Testis (tissue), 3 donors: ENCODE data around the gene KCNAB1. TPM values are rescaled to one million over a fixed set of nuclear protein-coding genes. Genes with fewer than 3 reads are reported as not detected.

Experiments used
- DNase-seq: peaks from one replicate; pipeline ENCODE4 v3.0.0-alpha.2; 2019
- H3K27ac ChIP-seq, 2 donors: fragments of 200-600 bp; sonication (generic); one replicate each; pipeline ENCODE4 v1.5.1; 2019
- H3K27me3 ChIP-seq: fragments of 200-600 bp; sonication (generic); one replicate; pipeline ENCODE4 v1.5.1; 2019
- H3K36me3 ChIP-seq: fragments of 200-600 bp; sonication (generic); one replicate; pipeline ENCODE4 v1.5.1; 2017; ENCODE audit warnings: low read depth; ENCODE audit errors: missing control alignments
- H3K4me1 ChIP-seq: fragments of 200-600 bp; sonication (generic); one replicate; pipeline ENCODE4 v1.5.1; 2019
- H3K4me3 ChIP-seq, 2 donors: fragments of 200-600 bp; sonication (generic); one replicate each; pipeline ENCODE4 v1.5.1; 2017 to 2019
- H3K9me3 ChIP-seq: fragments of 200-600 bp; sonication (generic); one replicate; pipeline ENCODE4 v1.5.1; 2017
- POLR2A ChIP-seq: fragments of 450-650 bp; IDR thresholded peaks from one replicate; pipeline ENCODE4 v1.6.1; 2017; ENCODE audit warnings: antibody characterized with exemption, mild to moderate bottlenecking, moderate library complexity
- WGBS, 2 donors: methylation state at CpG; one replicate each; pipeline ENCODE4 v1.1.5; 2018; 5-methylcytosine and 5-hydroxymethylcytosine counted together
- intact Hi-C: fragments of 100-400 bp; cut with DNase I; formaldehyde crosslinking; loops from one replicate; pipeline ENCODE4 v1.15.1; 2023; ENCODE audit warnings: low total_unique reads
- polyA plus RNA-seq: library from polyadenylated mRNA; stranded (reverse); fragments of 350-450 nt; fragmentation: Illumina TruSeq; extraction: RNeasy Lipid Tissue Mini Kit (QIAGEN cat#74804); gene quantifications from one replicate; pipeline ENCODE4 v1.2.3, GENCODE V29; 2014; ENCODE audit warnings: low read depth, low replicate concordance; ENCODE audit not compliant: insufficient read depth
- total RNA-seq, 2 donors: library from RNA; depleted of rRNA; stranded (reverse); fragments of >200 nt; gene quantifications; one replicate each; pipeline ENCODE4 v1.2.3, GENCODE V29; 2016
- TF ChIP-seq, protein P1 (sequence below), 3 experiments: fragments of 450-650 bp in 2 of 3; fragments of 200-600 bp in 1 of 3; sonication (generic) in 1 of 3; IDR thresholded peaks; one replicate each; pipeline ENCODE4 v1.5.1; 2016 to 2019; ENCODE audit warnings: antibody characterized with exemption in 3 of 3, mild to moderate bottlenecking in 2 of 3, moderate library complexity in 1 of 3

The KCNAB1 gene
- total and polyA plus RNA-seq, 3 donors from 2014 or later = 3.8 to 8.9 (median 5.7) TPM

- no peaks in the 10 kb centered on the region for H3K4me1 ChIP-seq
- H3K9me3 ChIP-seq = no peaks in the 10 kb centered on the region
- WGBS, 2 donors = 91 to 97% methylated on average over 6 of the region's 6 CpGs
- H3K4me3 ChIP-seq = no peak overlapping the region
- TF ChIP-seq, protein P1, sequence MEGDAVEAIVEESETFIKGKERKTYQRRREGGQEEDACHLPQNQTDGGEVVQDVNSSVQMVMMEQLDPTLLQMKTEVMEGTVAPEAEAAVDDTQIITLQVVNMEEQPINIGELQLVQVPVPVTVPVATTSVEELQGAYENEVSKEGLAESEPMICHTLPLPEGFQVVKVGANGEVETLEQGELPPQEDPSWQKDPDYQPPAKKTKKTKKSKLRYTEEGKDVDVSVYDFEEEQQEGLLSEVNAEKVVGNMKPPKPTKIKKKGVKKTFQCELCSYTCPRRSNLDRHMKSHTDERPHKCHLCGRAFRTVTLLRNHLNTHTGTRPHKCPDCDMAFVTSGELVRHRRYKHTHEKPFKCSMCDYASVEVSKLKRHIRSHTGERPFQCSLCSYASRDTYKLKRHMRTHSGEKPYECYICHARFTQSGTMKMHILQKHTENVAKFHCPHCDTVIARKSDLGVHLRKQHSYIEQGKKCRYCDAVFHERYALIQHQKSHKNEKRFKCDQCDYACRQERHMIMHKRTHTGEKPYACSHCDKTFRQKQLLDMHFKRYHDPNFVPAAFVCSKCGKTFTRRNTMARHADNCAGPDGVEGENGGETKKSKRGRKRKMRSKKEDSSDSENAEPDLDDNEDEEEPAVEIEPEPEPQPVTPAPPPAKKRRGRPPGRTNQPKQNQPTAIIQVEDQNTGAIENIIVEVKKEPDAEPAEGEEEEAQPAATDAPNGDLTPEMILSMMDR (IDR thresholded peaks at IDR 0.05) = no peak
- TF ChIP-seq POLR2A = no peak
- no peaks in the 10 kb centered on the region for H3K36me3 ChIP-seq
- H3K27me3 ChIP-seq = no peaks in the 10 kb centered on the region
- no peak for DNase-seq
- no peak overlapping the region for H3K27ac ChIP-seq
- intact Hi-C loops = no loop called here
Measured at GRCh38 chr3:156351783-156352182, 231.4 kb downstream of the KCNAB1 start.

- no peaks in the 10 kb centered on the region for H3K36me3 ChIP-seq
- TF ChIP-seq POLR2A = no peak
- TF ChIP-seq, protein P1 (IDR thresholded peaks at IDR 0.05) = no peak
- no peak overlapping the region for H3K27ac ChIP-seq
- 73 to 100% methylated on average over 2 of the region's 2 CpGs for WGBS, 2 donors
- intact Hi-C loops = no loop called here
- H3K27me3 ChIP-seq = no peaks in the 10 kb centered on the region
- H3K4me1 ChIP-seq = no peaks in the 10 kb centered on the region
- H3K4me3 ChIP-seq = no peak overlapping the region
- DNase-seq = no peak
- no peaks in the 10 kb centered on the region for H3K9me3 ChIP-seq
Measured at GRCh38 chr3:156352728-156353127, 232.3 kb downstream of the KCNAB1 start.

DNA sequence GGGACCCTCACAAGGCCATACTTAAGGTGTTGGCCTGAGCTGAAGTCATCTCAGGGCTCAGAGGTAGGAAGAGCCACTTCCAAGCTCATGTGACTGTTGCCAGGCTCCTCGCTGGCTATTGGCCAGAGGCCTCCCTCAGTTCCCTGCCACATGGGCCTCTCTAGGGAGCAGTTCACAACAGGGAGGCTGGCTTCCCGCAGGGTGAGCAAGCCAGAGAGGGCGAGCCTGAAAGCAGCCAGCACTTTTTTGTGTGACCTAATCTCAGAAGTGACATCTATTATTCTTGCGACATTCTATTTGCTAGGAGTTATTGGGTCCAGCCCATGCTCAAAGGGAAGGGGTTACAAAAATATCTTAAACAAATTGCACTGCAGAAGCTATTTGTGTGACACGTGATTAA lies 233.2 kb downstream of the KCNAB1 start:
- no peak overlapping the region for H3K4me3 ChIP-seq
- H3K36me3 ChIP-seq = no peaks in the 10 kb centered on the region
- no peaks in the 10 kb centered on the region for H3K4me1 ChIP-seq
- H3K9me3 ChIP-seq = no peaks in the 10 kb centered on the region
- intact Hi-C loops = no loop called here
- WGBS, 2 donors = 91 to 100% methylated on average over 5 of the region's 5 CpGs
- no peak for TF ChIP-seq POLR2A
- TF ChIP-seq, protein P1 (IDR thresholded peaks at IDR 0.05) = no peak
- H3K27ac ChIP-seq = no peak overlapping the region
- no peaks in the 10 kb centered on the region for H3K27me3 ChIP-seq
- DNase-seq = no peak

DNA sequence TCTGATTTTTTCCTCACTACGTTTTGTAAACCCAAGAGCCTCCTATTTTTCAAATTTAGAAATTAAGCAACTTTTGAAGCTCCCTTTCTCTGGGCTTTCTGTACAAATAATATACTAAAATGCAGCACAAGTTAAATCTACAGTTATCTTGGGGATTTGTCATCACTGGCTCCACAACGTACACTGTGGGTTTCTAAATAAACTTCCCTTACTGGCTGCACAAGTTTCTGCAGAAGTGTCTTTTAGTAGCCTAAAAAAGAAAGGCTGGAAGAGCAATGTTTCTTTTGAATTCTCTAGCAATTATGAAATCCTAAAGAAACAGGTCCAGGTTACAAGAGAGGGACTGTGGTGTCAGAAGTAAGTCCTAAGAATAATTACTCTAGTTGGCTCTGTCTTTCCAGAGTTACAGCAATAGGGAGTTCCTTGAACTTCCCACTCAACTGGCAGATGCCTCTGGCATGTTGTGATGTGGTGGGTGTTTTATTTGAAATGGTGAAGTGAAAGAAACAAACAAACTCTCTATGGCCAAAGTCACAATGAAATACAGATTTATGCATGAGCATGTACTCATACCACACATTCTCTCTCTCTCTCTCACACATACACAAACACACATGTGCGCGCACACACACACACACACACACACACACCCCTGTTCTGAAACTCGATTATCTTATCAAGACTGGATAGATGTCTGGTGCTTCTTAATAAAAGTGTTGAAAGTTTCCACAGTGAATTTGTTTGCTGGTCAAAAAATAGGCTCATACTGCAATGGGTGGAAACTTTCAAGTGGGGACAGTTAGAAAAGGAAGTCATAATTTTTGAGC lies 236.4 kb downstream of the KCNAB1 start:
- H3K36me3 ChIP-seq = no peaks in the 10 kb centered on the region
- no peaks in the 10 kb centered on the region for H3K9me3 ChIP-seq
- 72% methylated on average over 5 of the region's 5 CpGs for WGBS, 2 donors
- intact Hi-C loops = no loop called here
- DNase-seq = no peak
- no peaks in the 10 kb centered on the region for H3K27me3 ChIP-seq
- H3K4me1 ChIP-seq = no peaks in the 10 kb centered on the region
- H3K4me3 ChIP-seq = no peak overlapping the region
- H3K27ac ChIP-seq = no peak overlapping the region
- TF ChIP-seq POLR2A = no peak
- TF ChIP-seq, protein P1 (IDR thresholded peaks at IDR 0.05) = no peak

DNA sequence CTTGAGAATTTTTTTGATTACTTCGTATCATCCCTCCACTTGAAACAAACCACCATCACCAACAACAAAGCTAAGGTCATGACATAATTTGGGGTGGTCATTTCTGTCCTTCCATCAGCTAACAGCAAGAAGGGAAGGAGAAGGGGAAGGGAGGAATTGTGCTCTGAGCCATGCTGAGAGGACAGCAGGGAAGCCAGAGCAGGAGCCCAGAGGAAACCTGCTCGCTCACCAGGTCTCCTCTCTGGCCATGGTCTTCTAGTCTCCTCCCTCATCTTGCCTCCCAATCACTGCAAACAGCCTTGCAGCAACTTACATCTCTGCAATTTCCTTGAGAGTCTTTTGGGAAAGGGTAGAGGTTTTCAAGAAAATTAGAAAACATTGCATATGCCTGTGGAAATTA lies 237.9 kb downstream of the KCNAB1 start:
- Histone ChIP-seq H3K27ac (no peak overlapping the region), H3K9me3 (no peaks in the 10 kb centered on the region), H3K4me1 (no peaks in the 10 kb centered on the region), H3K36me3 (no peaks in the 10 kb centered on the region), H3K27me3 (no peaks in the 10 kb centered on the region), H3K4me3 (no peak overlapping the region)
- intact Hi-C loops = no loop called here
- TF ChIP-seq POLR2A = no peak
- TF ChIP-seq, protein P1 (IDR thresholded peaks at IDR 0.05) = no peak
- 90 to 94% methylated on average over 2 of the region's 2 CpGs for WGBS, 2 donors
- no peak for DNase-seq
